SH-SY5Y (cell line): ENCODE measurements around the gene PELO.

Experiments
- GATA2 ChIP-seq: IDR thresholded peaks from 2 replicates; pipeline ENCODE4 v1.6.1; 2011; ENCODE audit warnings: mild to moderate bottlenecking, low read depth, low read length
- GATA3 ChIP-seq: IDR thresholded peaks from 2 replicates; pipeline ENCODE4 v1.6.1; 2011; ENCODE audit warnings: low read depth, mild to moderate bottlenecking, low read length, moderate library complexity

GRCh38 chr5:52827815-52828214, 40.1 kb downstream of the PELO start:
- no peak for TF ChIP-seq GATA2
- TF ChIP-seq GATA3 = no peak
